DOHH2 (cell line): Measurements from ENCODE around the gene BET1.

Experiments used
- EZH2phosphoT487 ChIP-seq: fragments of 200-600 bp; sonication (generic); IDR thresholded peaks from 2 replicates; pipeline ENCODE4 v1.6.1; 2017; ENCODE audit warnings: borderline replicate concordance, mild to moderate bottlenecking, antibody characterized with exemption, low read length, moderate library complexity, mixed read lengths
- TF ChIP-seq, protein P1 (sequence below): fragments of 200-600 bp; sonication (generic); IDR thresholded peaks from one replicate; pipeline ENCODE4 v1.5.1; 2014; ENCODE audit warnings: antibody characterized with exemption, mild to moderate bottlenecking, low read depth, low read length; ENCODE audit not compliant: poor library complexity, severe bottlenecking

DNA sequence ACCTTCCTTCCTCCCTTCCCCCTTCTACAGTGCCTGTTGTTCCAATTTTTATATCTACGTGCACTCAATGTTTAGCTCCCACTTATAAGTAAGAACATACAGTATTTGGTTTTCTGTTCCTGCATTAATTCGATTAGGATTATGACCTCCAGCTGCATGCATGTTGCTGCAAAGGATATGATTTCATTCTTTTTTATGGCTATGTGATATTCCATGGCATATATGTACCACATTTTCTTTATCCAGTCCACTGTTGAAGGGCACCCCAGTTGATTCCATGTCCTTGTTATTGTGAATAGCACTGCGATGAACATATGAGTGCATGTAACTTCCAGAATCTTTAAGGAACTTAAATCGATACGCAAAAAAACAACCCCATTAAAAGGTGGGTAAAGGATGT is 39.9 kb downstream of the BET1 start:
- TF ChIP-seq, protein P1, sequence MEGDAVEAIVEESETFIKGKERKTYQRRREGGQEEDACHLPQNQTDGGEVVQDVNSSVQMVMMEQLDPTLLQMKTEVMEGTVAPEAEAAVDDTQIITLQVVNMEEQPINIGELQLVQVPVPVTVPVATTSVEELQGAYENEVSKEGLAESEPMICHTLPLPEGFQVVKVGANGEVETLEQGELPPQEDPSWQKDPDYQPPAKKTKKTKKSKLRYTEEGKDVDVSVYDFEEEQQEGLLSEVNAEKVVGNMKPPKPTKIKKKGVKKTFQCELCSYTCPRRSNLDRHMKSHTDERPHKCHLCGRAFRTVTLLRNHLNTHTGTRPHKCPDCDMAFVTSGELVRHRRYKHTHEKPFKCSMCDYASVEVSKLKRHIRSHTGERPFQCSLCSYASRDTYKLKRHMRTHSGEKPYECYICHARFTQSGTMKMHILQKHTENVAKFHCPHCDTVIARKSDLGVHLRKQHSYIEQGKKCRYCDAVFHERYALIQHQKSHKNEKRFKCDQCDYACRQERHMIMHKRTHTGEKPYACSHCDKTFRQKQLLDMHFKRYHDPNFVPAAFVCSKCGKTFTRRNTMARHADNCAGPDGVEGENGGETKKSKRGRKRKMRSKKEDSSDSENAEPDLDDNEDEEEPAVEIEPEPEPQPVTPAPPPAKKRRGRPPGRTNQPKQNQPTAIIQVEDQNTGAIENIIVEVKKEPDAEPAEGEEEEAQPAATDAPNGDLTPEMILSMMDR = no peak
- no peak for TF ChIP-seq EZH2phosphoT487
